K562 (cell line): ENCODE results near the gene TRDN. TPM values are rescaled to one million over a fixed set of nuclear protein-coding genes. Genes with fewer than 3 reads are reported as not detected.

Source experiments
- ATAC-seq: fragments of 200-7000 bp; cut with Tn5 transposase; 3 replicates; pipeline ENCODE4 v1.9.1; 2020; ENCODE audit warnings: moderate library complexity
- BruUV-seq: library from RNA; stranded (reverse); fragments of 400-500 nt; replicated peaks from 2 replicates; lab custom pipeline; 2021; lab: Mats Ljungman, UMichigan
- CTCF ChIA-PET: fragments of 300-600 bp; formaldehyde crosslinking; extraction: SDS; loops from one replicate; lab custom pipeline; 2021; ENCODE audit warnings: low intra/inter-chr PET ratio; lab: Yijun Ruan, JAX
- POLR2A ChIA-PET: fragments of 300-600, 350-650 bp; sonication (Branson Sonifier 250); formaldehyde crosslinking; extraction: SDS; loops from one replicate; lab custom pipeline; 2021; ENCODE audit warnings: antibody characterized with exemption, inconsistent platforms; lab: Yijun Ruan, JAX
- DNase-seq, 4 experiments: peaks; one replicate each; pipeline versions ENCODE4 v3.0.0 to v3.0.0-alpha.2; 2011 to 2018; ENCODE audit warnings: low spot score in 3 of 4, mixed read lengths in 3 of 4; ENCODE audit errors: extremely low read depth in 1 of 4
- FAIRE-seq: peaks from 2 replicates; lab custom pipeline; 2011; peaks lifted over from hg19 to GRCh38; lab: Jason Lieb, UNC
- H2AFZ ChIP-seq: 2 replicates; pipeline ENCODE4 v1.6.0; 2011; ENCODE audit warnings: low read depth, low read length, control low read depth, inconsistent platforms
- H3K27ac ChIP-seq: fragments of 200-600 bp; 3 replicates; pipeline ENCODE4 v1.8.0; 2011; ENCODE audit warnings: low read depth, mild to moderate bottlenecking, control low read depth, inconsistent platforms, low read length, moderate library complexity, mixed read lengths; ENCODE audit errors: extremely low read depth
- H3K27me3 ChIP-seq, 2 experiments: fragments of 300-600 bp in 1 of 2; 2 replicates in 1 of 2; 3 replicates in 1 of 2; pipeline versions ENCODE4 v1.6.0 to v1.8.0; 2011; ENCODE audit warnings: inconsistent platforms in 2 of 2, low read length in 2 of 2, mild to moderate bottlenecking in 1 of 2, mixed read lengths in 1 of 2, moderate library complexity in 1 of 2; ENCODE audit not compliant: control insufficient read depth in 2 of 2, insufficient read depth in 2 of 2
- H3K36me3 ChIP-seq: fragments of 300-600 bp; 3 replicates; pipeline ENCODE4 v1.8.0; 2011; ENCODE audit warnings: mild to moderate bottlenecking, low read length, inconsistent platforms; ENCODE audit not compliant: control insufficient read depth, insufficient read depth
- H3K4me1 ChIP-seq, 2 experiments: fragments of 200-600 bp in 1 of 2; replicated peaks in 1 of 2; 2 replicates in 1 of 2; 3 replicates in 1 of 2; pipeline versions ENCODE4 v1.5.1 to v1.8.0; 2011; ENCODE audit warnings: inconsistent platforms in 2 of 2, low read length in 2 of 2, mild to moderate bottlenecking in 1 of 2, mixed read lengths in 1 of 2, moderate library complexity in 1 of 2; ENCODE audit not compliant: control insufficient read depth in 2 of 2, insufficient read depth in 2 of 2
- H3K4me2 ChIP-seq: 2 replicates; pipeline ENCODE4 v1.6.1; 2011; ENCODE audit warnings: low read length, control low read depth, inconsistent platforms, mixed read lengths; ENCODE audit not compliant: insufficient read depth
- H3K4me3 ChIP-seq: fragments of 200-600 bp; sonication (generic), shearing (Covaris generic); 2 replicates; pipeline ENCODE4 v1.5.1; 2016; ENCODE audit warnings: control low read depth, inconsistent platforms
- H3K79me2 ChIP-seq: fragments of 200-600 bp; 3 replicates; pipeline ENCODE4 v1.8.0; 2011; ENCODE audit warnings: low read length, inconsistent platforms; ENCODE audit not compliant: control insufficient read depth, insufficient read depth
- H3K9ac ChIP-seq, 2 experiments: 2 replicates each; pipeline versions ENCODE4 v1.6.0 to v1.6.1; 2011; ENCODE audit warnings: low read depth in 2 of 2, low read length in 2 of 2, control low read depth in 1 of 2, inconsistent platforms in 1 of 2, mild to moderate bottlenecking in 1 of 2, mixed read lengths in 1 of 2; ENCODE audit not compliant: insufficient read depth in 1 of 2
- H3K9me1 ChIP-seq: one replicate; pipeline ENCODE4 v1.6.0; 2011; ENCODE audit warnings: inconsistent platforms, mild to moderate bottlenecking, low read length, moderate library complexity; ENCODE audit not compliant: control insufficient read depth, insufficient read depth
- H3K9me3 ChIP-seq: replicated peaks from 2 replicates; pipeline ENCODE4 v1.5.1; 2011; ENCODE audit warnings: low read depth, low read length, inconsistent platforms; ENCODE audit not compliant: control insufficient read depth, insufficient read depth
- H4K20me1 ChIP-seq: replicated peaks from 2 replicates; pipeline ENCODE4 v1.6.1; 2011; ENCODE audit warnings: low read length, inconsistent platforms, mixed read lengths; ENCODE audit not compliant: control insufficient read depth, insufficient read depth
- COPS2 ChIP-seq: fragments of 450-650 bp; conservative IDR thresholded peaks from 2 replicates; pipeline ENCODE4 v1.6.1; 2016; ENCODE audit warnings: mild to moderate bottlenecking, moderate library complexity
- FIP1L1 ChIP-seq: fragments of 200-400 bp; formaldehyde crosslinking; IDR thresholded peaks from 2 replicates; pipeline ENCODE4 v1.6.1; 2018; ENCODE audit warnings: mild to moderate bottlenecking, low read depth, low read length; ENCODE audit not compliant: poor library complexity, severe bottlenecking
- GTF2A2 ChIP-seq: IDR thresholded peaks from 2 replicates; pipeline ENCODE4 v1.6.1; 2016; ENCODE audit warnings: mild to moderate bottlenecking, missing genetic modification characterization, missing compliant biosample characterization
- JUND ChIP-seq, 2 experiments: IDR thresholded peaks; 2 replicates in 1 of 2; 3 replicates in 1 of 2; pipeline ENCODE4 v1.6.1; 2011; ENCODE audit warnings: borderline replicate concordance in 2 of 2, low read depth in 2 of 2, low read length in 2 of 2, improper control_type of control experiment in 1 of 2, missing biosample characterization in 1 of 2, missing genetic modification characterization in 1 of 2, missing genetic modification reagents in 1 of 2
- LEF1 ChIP-seq: fragments of 450-650 bp; IDR thresholded peaks from 2 replicates; pipeline ENCODE4 v1.6.1; 2016; ENCODE audit warnings: mild to moderate bottlenecking
- MED1 ChIP-seq: sonication (generic); formaldehyde crosslinking; IDR thresholded peaks from 2 replicates; pipeline ENCODE4 v1.8.1; 2023; ENCODE audit warnings: missing genetic modification reagents, borderline replicate concordance
- SIN3A ChIP-seq, 2 experiments: fragments of 150-350 bp in 1 of 2; IDR thresholded peaks; 2 replicates each; pipeline ENCODE4 v1.6.1; 2011 to 2016; ENCODE audit warnings: borderline replicate concordance in 2 of 2, low read depth in 2 of 2, low read length in 2 of 2, mild to moderate bottlenecking in 2 of 2, moderate library complexity in 2 of 2; ENCODE audit not compliant: control insufficient read depth in 1 of 2
- SOX6 ChIP-seq: fragments of 450-650 bp; IDR thresholded peaks from 2 replicates; pipeline ENCODE4 v1.6.1; 2014; ENCODE audit warnings: mild to moderate bottlenecking
- TCFL5 ChIP-seq: fragments of 250-450 bp; sonication (Bioruptor Pico); conservative IDR thresholded peaks from 2 replicates; pipeline ENCODE4 v1.6.1; 2021; ENCODE audit warnings: mild to moderate bottlenecking, moderate library complexity, matching md5 sums
- TEAD1 ChIP-seq, 2 experiments: fragments of 450-650 bp in 1 of 2; sonication (generic) in 1 of 2; formaldehyde crosslinking; IDR thresholded peaks; 2 replicates each; pipeline versions ENCODE4 v1.4.0 to v1.8.0; 2020 to 2022; ENCODE audit warnings: mild to moderate bottlenecking in 2 of 2, missing genetic modification reagents in 1 of 2
- YBX1 ChIP-seq: fragments of 450-650 bp; IDR thresholded peaks from 2 replicates; pipeline ENCODE4 v1.7.1; 2016; ENCODE audit warnings: mild to moderate bottlenecking
- WGBS: fragments of 100-300 bp; shearing (Covaris generic); methylation state at CpG from one replicate; pipeline ENCODE4 v1.1.6; 2016; ENCODE audit warnings: low coverage, mixed read lengths; ENCODE audit not compliant: insufficient coverage; ENCODE audit errors: missing lambda C conversion rate; 5-methylcytosine and 5-hydroxymethylcytosine counted together
- in situ Hi-C: fragments of 300-500 bp; cut with MboI; formaldehyde crosslinking; loops from 4 replicates; pipeline ENCODE4 v1.15.0; 2018; ENCODE audit warnings: inconsistent platforms, mixed read lengths
- intact Hi-C: fragments of 100-400 bp; cut with micrococcal nuclease; formaldehyde crosslinking; loops from 2 replicates; pipeline ENCODE4 v1.14.2; 2022
- polyA plus RNA-seq, 8 experiments: library from polyadenylated mRNA; depleted of rRNA in 4 of 8; stranded (reverse) in 5 of 8; unstranded in 3 of 8; fragments of >200 nt; fragmentation: Nextera tagmentation in 2 of 8; fragmentation: Illumina TruSeq in 1 of 8; extraction: Ambion mirVana in 2 of 8; extraction: Trizol in 1 of 8; gene quantifications; 2 replicates each; pipeline versions ENCODE4 v1.2.1 to v1.2.3, GENCODE V29; 2011 to 2014; ENCODE audit warnings: inconsistent platforms in 1 of 8, missing spikeins in 1 of 8
- total RNA-seq, 7 experiments: library from RNA; depleted of rRNA in 6 of 7; stranded (reverse); fragments of >200 nt in 6 of 7; fragmentation: Illumina TruSeq in 2 of 7; extraction: Trizol in 2 of 7; gene quantifications; 2 replicates each; pipeline versions ENCODE4 v1.2.1 to v1.2.3, GENCODE V29; 2011 to 2021; ENCODE audit warnings: low replicate concordance in 1 of 7
- TF ChIP-seq, protein P1 (sequence below), 3 experiments: fragments of 200-800 bp in 1 of 3; sonication (Bioruptor generic) in 1 of 3; sonication (generic) in 1 of 3; formaldehyde crosslinking in 1 of 3; IDR thresholded peaks; 2 replicates each; pipeline versions ENCODE4 v1.6.1 to v1.8.0; 2016 to 2022; ENCODE audit warnings: mild to moderate bottlenecking in 2 of 3, missing compliant biosample characterization in 2 of 3, missing genetic modification characterization in 2 of 3, missing genetic modification reagents in 1 of 3
- TF ChIP-seq, protein P2 (sequence below): fragments of 450-650 bp; formaldehyde crosslinking; conservative IDR thresholded peaks from 2 replicates; pipeline ENCODE4 v1.4.0; 2022; ENCODE audit warnings: mild to moderate bottlenecking, missing genetic modification characterization
- TF ChIP-seq, protein P3 (sequence below): fragments of 450-650 bp; IDR thresholded peaks from 2 replicates; pipeline ENCODE4 v1.6.1; 2016; ENCODE audit warnings: missing biosample characterization, missing genetic modification characterization
- TF ChIP-seq, protein P4 (sequence below): sonication (generic); formaldehyde crosslinking; IDR thresholded peaks from 2 replicates; pipeline ENCODE4 v1.8.0; 2023; ENCODE audit warnings: mild to moderate bottlenecking, missing genetic modification reagents
- TF ChIP-seq, protein P5 (sequence below): sonication (generic); formaldehyde crosslinking; IDR thresholded peaks from 2 replicates; pipeline ENCODE4 v1.5.0; 2020; ENCODE audit warnings: missing genetic modification reagents

Gene TRDN
- total and polyA plus RNA-seq, 9 of the 15 experiments (the other 6 are each of a cell fraction or from before 2014, with no cell fraction given), result 0.05 to 0.50 (median 0.16) TPM

DNA sequence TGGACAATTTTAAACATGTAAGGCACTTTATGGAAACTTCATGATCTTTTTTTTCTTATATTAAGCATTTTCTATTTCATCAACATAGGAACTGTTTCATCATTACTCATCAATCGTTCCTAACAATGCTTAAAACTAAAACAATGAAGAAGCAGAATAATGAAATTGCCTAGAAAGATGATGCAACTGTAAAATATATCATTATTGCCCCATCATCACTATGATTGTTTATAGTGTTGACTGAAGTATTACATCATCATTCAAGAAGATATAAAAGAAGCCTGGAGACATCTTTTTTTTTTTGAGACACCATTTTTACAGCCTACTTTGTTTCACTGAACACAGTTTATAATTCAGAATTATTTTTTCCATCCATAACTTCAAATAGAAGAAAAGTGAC lies 147.2 kb downstream of the TRDN start:
- Histone ChIP-seq H3K4me3 (no peak overlapping the region), H3K9ac (no peak overlapping the region), H3K36me3 (no peaks in the 10 kb centered on the region), H2AFZ (no peak overlapping the region), H3K9me3 (no peaks in the 10 kb centered on the region), H3K9me1 (no peaks in the 10 kb centered on the region), H3K79me2 (no peaks in the 10 kb centered on the region), H3K27ac (no peak overlapping the region), H3K27me3 (no peaks in the 10 kb centered on the region), H3K4me2 (no peak overlapping the region), H4K20me1 (no peaks in the 10 kb centered on the region), H3K4me1 (no peaks in the 10 kb centered on the region)
- DNase-seq, result no peak
- BruUV-seq, result no TSS peak
- no peak for FAIRE-seq
- intact Hi-C loops (no loop called here), in situ Hi-C loops (no loop called here)
- no peak for ATAC-seq
- 0% methylated on average over 1 of the region's 1 CpG for WGBS
- CTCF ChIA-PET, result interaction anchor here (0.7 kb wide), 1 partner anchor 1946 kb away, joined by 3 read pairs; no protein-coding TSS in a partner anchor
- POLR2A ChIA-PET, result no interaction called here
- TF ChIP-seq LEF1 (no peak), MED1 (CRISPR knock-in tag) (no peak), YBX1 (no peak), GTF2A2 (no peak), JUND (IDR thresholded peaks at IDR 0.05; ENCODE audit: borderline replicate concordance, low read depth, low read length) (no peak), JUND (tag; IDR thresholded peaks at IDR 0.05; ENCODE audit: borderline replicate concordance, low read depth, low read length) (no peak), SIN3A (IDR thresholded peaks at IDR 0.05; ENCODE audit: borderline replicate concordance in 2 of 2, control insufficient read depth in 1 of 2, low read depth in 2 of 2, low read length in 2 of 2) (no peak), TCFL5 (CRISPR knock-in tag) (no peak), FIP1L1 (no peak), SOX6 (peak; percentile 36; the same call in 1 of the 2 replicates), TEAD1 (CRISPR knock-in tag; IDR thresholded peaks at IDR 0.05) (no peak), COPS2 (no peak)
- TF ChIP-seq, protein P1, sequence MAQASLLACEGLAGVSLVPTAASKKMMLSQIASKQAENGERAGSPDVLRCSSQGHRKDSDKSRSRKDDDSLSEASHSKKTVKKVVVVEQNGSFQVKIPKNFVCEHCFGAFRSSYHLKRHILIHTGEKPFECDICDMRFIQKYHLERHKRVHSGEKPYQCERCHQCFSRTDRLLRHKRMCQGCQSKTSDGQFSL (CRISPR knock-in tag; IDR thresholded peaks at IDR 0.05), result no peak
- TF ChIP-seq, protein P1 (tag; IDR thresholded peaks at IDR 0.05), result no peak
- TF ChIP-seq, protein P2, sequence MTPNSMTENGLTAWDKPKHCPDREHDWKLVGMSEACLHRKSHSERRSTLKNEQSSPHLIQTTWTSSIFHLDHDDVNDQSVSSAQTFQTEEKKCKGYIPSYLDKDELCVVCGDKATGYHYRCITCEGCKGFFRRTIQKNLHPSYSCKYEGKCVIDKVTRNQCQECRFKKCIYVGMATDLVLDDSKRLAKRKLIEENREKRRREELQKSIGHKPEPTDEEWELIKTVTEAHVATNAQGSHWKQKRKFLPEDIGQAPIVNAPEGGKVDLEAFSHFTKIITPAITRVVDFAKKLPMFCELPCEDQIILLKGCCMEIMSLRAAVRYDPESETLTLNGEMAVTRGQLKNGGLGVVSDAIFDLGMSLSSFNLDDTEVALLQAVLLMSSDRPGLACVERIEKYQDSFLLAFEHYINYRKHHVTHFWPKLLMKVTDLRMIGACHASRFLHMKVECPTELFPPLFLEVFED (CRISPR knock-in tag), result no peak
- TF ChIP-seq, protein P3, sequence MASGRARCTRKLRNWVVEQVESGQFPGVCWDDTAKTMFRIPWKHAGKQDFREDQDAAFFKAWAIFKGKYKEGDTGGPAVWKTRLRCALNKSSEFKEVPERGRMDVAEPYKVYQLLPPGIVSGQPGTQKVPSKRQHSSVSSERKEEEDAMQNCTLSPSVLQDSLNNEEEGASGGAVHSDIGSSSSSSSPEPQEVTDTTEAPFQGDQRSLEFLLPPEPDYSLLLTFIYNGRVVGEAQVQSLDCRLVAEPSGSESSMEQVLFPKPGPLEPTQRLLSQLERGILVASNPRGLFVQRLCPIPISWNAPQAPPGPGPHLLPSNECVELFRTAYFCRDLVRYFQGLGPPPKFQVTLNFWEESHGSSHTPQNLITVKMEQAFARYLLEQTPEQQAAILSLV (tag), result no peak
- TF ChIP-seq, protein P4, sequence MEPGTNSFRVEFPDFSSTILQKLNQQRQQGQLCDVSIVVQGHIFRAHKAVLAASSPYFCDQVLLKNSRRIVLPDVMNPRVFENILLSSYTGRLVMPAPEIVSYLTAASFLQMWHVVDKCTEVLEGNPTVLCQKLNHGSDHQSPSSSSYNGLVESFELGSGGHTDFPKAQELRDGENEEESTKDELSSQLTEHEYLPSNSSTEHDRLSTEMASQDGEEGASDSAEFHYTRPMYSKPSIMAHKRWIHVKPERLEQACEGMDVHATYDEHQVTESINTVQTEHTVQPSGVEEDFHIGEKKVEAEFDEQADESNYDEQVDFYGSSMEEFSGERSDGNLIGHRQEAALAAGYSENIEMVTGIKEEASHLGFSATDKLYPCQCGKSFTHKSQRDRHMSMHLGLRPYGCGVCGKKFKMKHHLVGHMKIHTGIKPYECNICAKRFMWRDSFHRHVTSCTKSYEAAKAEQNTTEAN (CRISPR knock-in tag), result no peak
- TF ChIP-seq, protein P5, sequence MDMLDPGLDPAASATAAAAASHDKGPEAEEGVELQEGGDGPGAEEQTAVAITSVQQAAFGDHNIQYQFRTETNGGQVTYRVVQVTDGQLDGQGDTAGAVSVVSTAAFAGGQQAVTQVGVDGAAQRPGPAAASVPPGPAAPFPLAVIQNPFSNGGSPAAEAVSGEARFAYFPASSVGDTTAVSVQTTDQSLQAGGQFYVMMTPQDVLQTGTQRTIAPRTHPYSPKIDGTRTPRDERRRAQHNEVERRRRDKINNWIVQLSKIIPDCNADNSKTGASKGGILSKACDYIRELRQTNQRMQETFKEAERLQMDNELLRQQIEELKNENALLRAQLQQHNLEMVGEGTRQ (CRISPR knock-in tag), result no peak
